ENCODE results near the gene BBX.

DNA sequence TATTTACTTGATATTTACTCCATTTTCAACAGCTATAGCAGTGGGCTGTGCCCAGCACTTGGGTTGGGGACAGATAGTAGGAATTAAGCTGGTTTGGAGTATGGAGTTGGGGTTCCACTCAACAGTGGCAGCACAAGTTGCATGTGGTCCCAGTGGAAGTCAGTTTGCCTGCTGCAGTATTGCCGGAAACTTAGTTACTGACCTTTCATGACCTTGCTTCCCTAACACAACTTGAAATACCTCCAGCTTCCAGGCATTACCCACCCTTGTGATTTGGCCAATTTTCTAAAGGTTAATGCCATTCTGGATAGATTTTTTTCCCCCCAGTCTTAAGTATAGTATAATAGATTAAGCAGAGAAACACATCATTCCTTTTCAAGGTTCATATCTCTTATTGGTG, 68.0 kb downstream of the BBX start:
- no peak for TF ChIP-seq TCF12 (IDR thresholded peaks at IDR 0.05; ENCODE audit: low read depth)
- no peak for TF ChIP-seq EP300 (IDR thresholded peaks at IDR 0.05; ENCODE audit: borderline replicate concordance)
- TF ChIP-seq, protein P1, sequence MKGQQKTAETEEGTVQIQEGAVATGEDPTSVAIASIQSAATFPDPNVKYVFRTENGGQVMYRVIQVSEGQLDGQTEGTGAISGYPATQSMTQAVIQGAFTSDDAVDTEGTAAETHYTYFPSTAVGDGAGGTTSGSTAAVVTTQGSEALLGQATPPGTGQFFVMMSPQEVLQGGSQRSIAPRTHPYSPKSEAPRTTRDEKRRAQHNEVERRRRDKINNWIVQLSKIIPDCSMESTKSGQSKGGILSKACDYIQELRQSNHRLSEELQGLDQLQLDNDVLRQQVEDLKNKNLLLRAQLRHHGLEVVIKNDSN (IDR thresholded peaks at IDR 0.05) = no peak
- no peak for TF ChIP-seq TAF1 (IDR thresholded peaks at IDR 0.05; ENCODE audit: low read depth)
- no peak for TF ChIP-seq EGR1 (IDR thresholded peaks at IDR 0.05)
- TF ChIP-seq, protein P2, sequence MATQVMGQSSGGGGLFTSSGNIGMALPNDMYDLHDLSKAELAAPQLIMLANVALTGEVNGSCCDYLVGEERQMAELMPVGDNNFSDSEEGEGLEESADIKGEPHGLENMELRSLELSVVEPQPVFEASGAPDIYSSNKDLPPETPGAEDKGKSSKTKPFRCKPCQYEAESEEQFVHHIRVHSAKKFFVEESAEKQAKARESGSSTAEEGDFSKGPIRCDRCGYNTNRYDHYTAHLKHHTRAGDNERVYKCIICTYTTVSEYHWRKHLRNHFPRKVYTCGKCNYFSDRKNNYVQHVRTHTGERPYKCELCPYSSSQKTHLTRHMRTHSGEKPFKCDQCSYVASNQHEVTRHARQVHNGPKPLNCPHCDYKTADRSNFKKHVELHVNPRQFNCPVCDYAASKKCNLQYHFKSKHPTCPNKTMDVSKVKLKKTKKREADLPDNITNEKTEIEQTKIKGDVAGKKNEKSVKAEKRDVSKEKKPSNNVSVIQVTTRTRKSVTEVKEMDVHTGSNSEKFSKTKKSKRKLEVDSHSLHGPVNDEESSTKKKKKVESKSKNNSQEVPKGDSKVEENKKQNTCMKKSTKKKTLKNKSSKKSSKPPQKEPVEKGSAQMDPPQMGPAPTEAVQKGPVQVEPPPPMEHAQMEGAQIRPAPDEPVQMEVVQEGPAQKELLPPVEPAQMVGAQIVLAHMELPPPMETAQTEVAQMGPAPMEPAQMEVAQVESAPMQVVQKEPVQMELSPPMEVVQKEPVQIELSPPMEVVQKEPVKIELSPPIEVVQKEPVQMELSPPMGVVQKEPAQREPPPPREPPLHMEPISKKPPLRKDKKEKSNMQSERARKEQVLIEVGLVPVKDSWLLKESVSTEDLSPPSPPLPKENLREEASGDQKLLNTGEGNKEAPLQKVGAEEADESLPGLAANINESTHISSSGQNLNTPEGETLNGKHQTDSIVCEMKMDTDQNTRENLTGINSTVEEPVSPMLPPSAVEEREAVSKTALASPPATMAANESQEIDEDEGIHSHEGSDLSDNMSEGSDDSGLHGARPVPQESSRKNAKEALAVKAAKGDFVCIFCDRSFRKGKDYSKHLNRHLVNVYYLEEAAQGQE (IDR thresholded peaks at IDR 0.05; ENCODE audit: low read depth) = no peak
- no peak for TF ChIP-seq CREB1 (IDR thresholded peaks at IDR 0.05; ENCODE audit: low read depth)
- no peak for TF ChIP-seq YY1 (IDR thresholded peaks at IDR 0.05; ENCODE audit: low read depth)
- no peak for TF ChIP-seq FOXM1 (IDR thresholded peaks at IDR 0.05; ENCODE audit: borderline replicate concordance, low read depth)
- TF ChIP-seq NFIC (IDR thresholded peaks at IDR 0.05) = no peak
